Uterus (tissue), 2 donors: ENCODE data around the gene ULK4.

Experiments used
- CTCF ChIP-seq, 4 experiments: fragments of 200-600 bp in 2 of 4; fragments of 450-650 bp in 2 of 4; sonication (generic) in 2 of 4; IDR thresholded peaks; one replicate each; pipeline ENCODE4 v1.5.1; 2016 to 2019; ENCODE audit warnings: antibody characterized with exemption in 4 of 4, mild to moderate bottlenecking in 2 of 4, moderate library complexity in 1 of 4
- POLR2A ChIP-seq, 2 donors: fragments of 450-650 bp; IDR thresholded peaks; one replicate each; pipeline ENCODE4 v1.6.1; 2016; ENCODE audit warnings: antibody characterized with exemption in 2 of 2, mild to moderate bottlenecking in 1 of 2, moderate library complexity in 1 of 2

- TF ChIP-seq CTCF (IDR thresholded peaks at IDR 0.05) = no peak
- TF ChIP-seq POLR2A (IDR thresholded peaks at IDR 0.05) = no peak
Measured at GRCh38 chr3:41600616-41601015, 361.3 kb downstream of the ULK4 start.
